ENCODE results near the gene AFF4. TPM values are rescaled to one million over a fixed set of nuclear protein-coding genes. Genes with fewer than 3 reads are reported as not detected.

AFF4 gene
- total and polyA plus RNA-seq, 4 donors, result 8.9 to 103 (median 41.9) TPM

DNA sequence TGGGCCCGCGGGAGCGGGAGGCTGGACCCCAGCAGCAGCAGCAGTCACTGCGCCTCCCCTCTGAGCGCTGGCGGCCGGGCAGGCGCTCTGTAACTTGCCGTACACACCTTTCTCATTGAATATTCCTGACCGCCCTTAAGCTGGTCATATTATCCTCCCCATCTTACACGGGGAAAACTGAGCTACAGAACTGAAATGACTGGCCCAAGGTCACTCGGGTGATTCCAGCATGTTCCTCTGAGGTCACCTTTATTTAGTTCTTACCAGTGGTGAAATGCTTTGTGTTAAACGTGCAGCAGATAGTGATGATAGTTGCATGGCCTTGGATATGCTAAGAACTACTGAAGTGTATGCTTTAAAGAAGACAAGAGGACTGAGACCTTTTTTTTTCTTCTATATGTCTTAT is 96.4 kb downstream of the AFF4 start:
- Histone ChIP-seq H3K4me1 (ENCODE audit: control insufficient read depth in 5 of 5, insufficient read depth in 5 of 5, low read length in 5 of 5) (peaks cover 0 to 13% (median 7%) of the 10 kb centered on the region in 5 donors), H3K4me3 (peak overlapping the region; percentile 66), H3K9me3 (ENCODE audit: control insufficient read depth in 4 of 4, insufficient read depth in 3 of 4, low read length in 3 of 4) (no peaks in the 10 kb centered on the region), H3K36me3 (ENCODE audit: control insufficient read depth in 4 of 4, insufficient read depth in 4 of 4, low read length in 4 of 4) (peaks cover 9 to 16% (median 10%) of the 10 kb centered on the region in 4 donors), H3K9ac (ENCODE audit: insufficient read depth in 1 of 2, low read length in 2 of 2) (peak overlapping the region; percentile 76 to 99), H3K27me3 (ENCODE audit: control insufficient read depth in 3 of 3, insufficient read depth in 3 of 3, low read length in 2 of 3) (no peaks in the 10 kb centered on the region), H3K27ac (ENCODE audit: low read depth in 1 of 2, low read length in 1 of 2) (peak overlapping the region; percentile 91 to 97)
- 2 to 3% methylated on average over 13 of the region's 13 CpGs for WGBS, 2 donors
- no peak for DNase-seq
- TF ChIP-seq, protein P1, sequence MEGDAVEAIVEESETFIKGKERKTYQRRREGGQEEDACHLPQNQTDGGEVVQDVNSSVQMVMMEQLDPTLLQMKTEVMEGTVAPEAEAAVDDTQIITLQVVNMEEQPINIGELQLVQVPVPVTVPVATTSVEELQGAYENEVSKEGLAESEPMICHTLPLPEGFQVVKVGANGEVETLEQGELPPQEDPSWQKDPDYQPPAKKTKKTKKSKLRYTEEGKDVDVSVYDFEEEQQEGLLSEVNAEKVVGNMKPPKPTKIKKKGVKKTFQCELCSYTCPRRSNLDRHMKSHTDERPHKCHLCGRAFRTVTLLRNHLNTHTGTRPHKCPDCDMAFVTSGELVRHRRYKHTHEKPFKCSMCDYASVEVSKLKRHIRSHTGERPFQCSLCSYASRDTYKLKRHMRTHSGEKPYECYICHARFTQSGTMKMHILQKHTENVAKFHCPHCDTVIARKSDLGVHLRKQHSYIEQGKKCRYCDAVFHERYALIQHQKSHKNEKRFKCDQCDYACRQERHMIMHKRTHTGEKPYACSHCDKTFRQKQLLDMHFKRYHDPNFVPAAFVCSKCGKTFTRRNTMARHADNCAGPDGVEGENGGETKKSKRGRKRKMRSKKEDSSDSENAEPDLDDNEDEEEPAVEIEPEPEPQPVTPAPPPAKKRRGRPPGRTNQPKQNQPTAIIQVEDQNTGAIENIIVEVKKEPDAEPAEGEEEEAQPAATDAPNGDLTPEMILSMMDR (IDR thresholded peaks at IDR 0.05; ENCODE audit: control extremely low read depth, extremely low read depth), result no peak
- peak; percentile 4 for ATAC-seq (ENCODE audit: insufficient read depth, low FRiP score)

GRCh38 chr5:132866342-132867045 is 96.9 kb downstream of the AFF4 start, which contains the start of the genes GDF9 and UQCRQ:
Gene GDF9 (minus strand): TSS chr5:132866469. CDS start chr5:132864533, 1,936 bp downstream.
Gene UQCRQ (plus strand): TSS chr5:132866642. CDS start chr5:132866882, 240 bp downstream.
- H3K4me3 ChIP-seq, result peak within 1 kb of the TSS; percentile 66
- peak; percentile 98 to 100 (median 100) for DNase-seq
- TF ChIP-seq, protein P1 (IDR thresholded peaks at IDR 0.05; ENCODE audit: control extremely low read depth, extremely low read depth), result peak; percentile 6
- H3K9me3 ChIP-seq (ENCODE audit: control insufficient read depth in 4 of 4, insufficient read depth in 3 of 4, low read length in 3 of 4), result no peaks in the 10 kb centered on the region
- peak within 1 kb of the TSS; percentile 93 to 97 for H3K27ac ChIP-seq (ENCODE audit: low read depth in 1 of 2, low read length in 1 of 2)
- WGBS, 2 donors, result 0 to 1% methylated on average over 52 to 55 of the region's 55 CpGs
- H3K4me1 ChIP-seq (ENCODE audit: control insufficient read depth in 5 of 5, insufficient read depth in 5 of 5, low read length in 5 of 5), result peaks cover 0 to 13% (median 5%) of the 10 kb centered on the region in 5 donors
- no peaks in the 10 kb centered on the region for H3K27me3 ChIP-seq (ENCODE audit: control insufficient read depth in 3 of 3, insufficient read depth in 3 of 3, low read length in 2 of 3)
- ATAC-seq (ENCODE audit: insufficient read depth, low FRiP score), result peak; percentile 96
- H3K9ac ChIP-seq (ENCODE audit: insufficient read depth in 1 of 2, low read length in 2 of 2), result peak within 1 kb of the TSS; percentile 76 to 99
- peaks cover 8 to 16% (median 10%) of the 10 kb centered on the region in 4 donors for H3K36me3 ChIP-seq (ENCODE audit: control insufficient read depth in 4 of 4, insufficient read depth in 4 of 4, low read length in 4 of 4)

DNA sequence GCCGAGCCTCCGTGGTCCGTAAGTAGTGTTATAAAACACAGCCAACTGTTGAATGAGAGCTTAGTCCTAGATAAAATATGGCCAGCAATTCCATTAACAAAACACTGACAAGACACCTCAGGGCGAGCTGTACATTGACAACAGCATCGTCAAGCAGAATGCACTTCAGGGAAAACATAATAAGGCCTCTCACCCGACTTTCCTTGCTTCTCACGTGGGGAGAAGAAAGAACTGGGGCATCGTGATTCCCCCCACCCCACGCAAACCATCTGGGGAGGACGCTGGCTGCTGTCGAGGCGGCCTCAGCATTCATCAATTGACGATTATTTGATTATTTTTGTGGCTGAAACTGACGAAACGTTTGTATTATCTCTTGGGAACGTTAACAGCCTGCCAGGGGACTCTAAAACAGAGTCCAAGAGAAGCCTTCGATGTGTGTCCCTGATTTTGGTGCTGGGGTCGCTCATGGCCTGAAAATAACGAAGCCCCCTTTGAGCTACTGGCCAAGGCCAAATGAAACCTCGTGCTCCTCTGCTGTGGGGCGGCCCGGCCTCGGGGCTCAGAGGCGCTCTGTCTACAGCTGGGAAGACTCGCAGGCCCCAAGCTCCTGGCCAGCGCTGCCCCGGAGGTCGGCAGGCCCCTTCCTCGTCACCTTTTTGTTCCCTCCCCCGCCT is 97.6 kb downstream of the AFF4 start:
- Histone ChIP-seq H3K4me1 (ENCODE audit: control insufficient read depth in 5 of 5, insufficient read depth in 5 of 5, low read length in 5 of 5) (peaks cover 0 to 13% (median 5%) of the 10 kb centered on the region in 5 donors), H3K36me3 (ENCODE audit: control insufficient read depth in 4 of 4, insufficient read depth in 4 of 4, low read length in 4 of 4) (peaks cover 8 to 16% (median 10%) of the 10 kb centered on the region in 4 donors), H3K9me3 (ENCODE audit: control insufficient read depth in 4 of 4, insufficient read depth in 3 of 4, low read length in 3 of 4) (no peaks in the 10 kb centered on the region), H3K4me3 (peak overlapping the region; percentile 54), H3K9ac (ENCODE audit: insufficient read depth in 1 of 2, low read length in 2 of 2) (peak overlapping the region; percentile 67 to 99), H3K27me3 (ENCODE audit: control insufficient read depth in 3 of 3, insufficient read depth in 3 of 3, low read length in 2 of 3) (no peaks in the 10 kb centered on the region), H3K27ac (ENCODE audit: low read depth in 1 of 2, low read length in 1 of 2) (peak overlapping the region; percentile 93 to 97)
- no peak for DNase-seq
- ATAC-seq (ENCODE audit: insufficient read depth, low FRiP score), result peak; percentile 42
- TF ChIP-seq, protein P1 (IDR thresholded peaks at IDR 0.05; ENCODE audit: control extremely low read depth, extremely low read depth), result no peak
- WGBS, 2 donors, result 35 to 45% methylated on average over 27 to 30 of the region's 30 CpGs

All from lung (tissue), 12 donors.